ENCODE data around the gene NHERF1.

GRCh38 chr17:74785981-74786360, 37.5 kb downstream of the NHERF1 start:
- TF ChIP-seq, protein P1, sequence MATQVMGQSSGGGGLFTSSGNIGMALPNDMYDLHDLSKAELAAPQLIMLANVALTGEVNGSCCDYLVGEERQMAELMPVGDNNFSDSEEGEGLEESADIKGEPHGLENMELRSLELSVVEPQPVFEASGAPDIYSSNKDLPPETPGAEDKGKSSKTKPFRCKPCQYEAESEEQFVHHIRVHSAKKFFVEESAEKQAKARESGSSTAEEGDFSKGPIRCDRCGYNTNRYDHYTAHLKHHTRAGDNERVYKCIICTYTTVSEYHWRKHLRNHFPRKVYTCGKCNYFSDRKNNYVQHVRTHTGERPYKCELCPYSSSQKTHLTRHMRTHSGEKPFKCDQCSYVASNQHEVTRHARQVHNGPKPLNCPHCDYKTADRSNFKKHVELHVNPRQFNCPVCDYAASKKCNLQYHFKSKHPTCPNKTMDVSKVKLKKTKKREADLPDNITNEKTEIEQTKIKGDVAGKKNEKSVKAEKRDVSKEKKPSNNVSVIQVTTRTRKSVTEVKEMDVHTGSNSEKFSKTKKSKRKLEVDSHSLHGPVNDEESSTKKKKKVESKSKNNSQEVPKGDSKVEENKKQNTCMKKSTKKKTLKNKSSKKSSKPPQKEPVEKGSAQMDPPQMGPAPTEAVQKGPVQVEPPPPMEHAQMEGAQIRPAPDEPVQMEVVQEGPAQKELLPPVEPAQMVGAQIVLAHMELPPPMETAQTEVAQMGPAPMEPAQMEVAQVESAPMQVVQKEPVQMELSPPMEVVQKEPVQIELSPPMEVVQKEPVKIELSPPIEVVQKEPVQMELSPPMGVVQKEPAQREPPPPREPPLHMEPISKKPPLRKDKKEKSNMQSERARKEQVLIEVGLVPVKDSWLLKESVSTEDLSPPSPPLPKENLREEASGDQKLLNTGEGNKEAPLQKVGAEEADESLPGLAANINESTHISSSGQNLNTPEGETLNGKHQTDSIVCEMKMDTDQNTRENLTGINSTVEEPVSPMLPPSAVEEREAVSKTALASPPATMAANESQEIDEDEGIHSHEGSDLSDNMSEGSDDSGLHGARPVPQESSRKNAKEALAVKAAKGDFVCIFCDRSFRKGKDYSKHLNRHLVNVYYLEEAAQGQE (IDR thresholded peaks at IDR 0.05; ENCODE audit: insufficient read depth in 1 of 2, low read depth in 2 of 2, low read length in 2 of 2): no peak
- TF ChIP-seq TAF1 (IDR thresholded peaks at IDR 0.05; ENCODE audit: borderline replicate concordance, insufficient read depth, low read length) (no peak), POLR2AphosphoS5 (IDR thresholded peaks at IDR 0.05; ENCODE audit: low read depth, low read length) (no peak)
